ENCODE results near the gene DYNC1H1. TPM values are rescaled to one million over a fixed set of nuclear protein-coding genes. Genes with fewer than 3 reads are reported as not detected.

Gene DYNC1H1
- total and polyA plus RNA-seq, 2 experiments from 2014 or later = 141 to 405 TPM

GRCh38 chr14:101997429-101998336 lies 33.3 kb downstream of the DYNC1H1 start:
- Histone ChIP-seq H3K4me1 (ENCODE audit: insufficient read depth) (no peaks in the 10 kb centered on the region), H4K20me1 (ENCODE audit: insufficient read depth, poor library complexity, severe bottlenecking) (peaks cover 3% of the 10 kb centered on the region)

GRCh38 chr14:102000902-102001301 lies 36.5 kb downstream of the DYNC1H1 start:
- Histone ChIP-seq H3K36me3 (replicated peaks; ENCODE audit: insufficient read depth, low read depth) (peaks cover 9% of the 10 kb centered on the region), H3K9me2 (replicated peaks; ENCODE audit: insufficient read depth) (no peaks in the 10 kb centered on the region)

More at GRCh38 chr14:101997429-101998336, 33.3 kb downstream of the DYNC1H1 start:
- TF ChIP-seq EZH2 (IDR thresholded peaks at IDR 0.05; ENCODE audit: borderline replicate concordance) (no peak), EZH2phosphoT487 (IDR thresholded peaks at IDR 0.05; ENCODE audit: low read depth, severe bottlenecking, unreplicated experiment) (no peak), CTCF (IDR thresholded peaks at IDR 0.05; ENCODE audit: poor library complexity) (no peak)
- Histone ChIP-seq H2AFZ (no peak overlapping the region), H3K9me3 (ENCODE audit: low read depth) (no peaks in the 10 kb centered on the region), H3K36me3 (replicated peaks; ENCODE audit: insufficient read depth, low read depth) (peaks cover 7% of the 10 kb centered on the region), H3K27me3 (no peaks in the 10 kb centered on the region), H3K9me2 (replicated peaks; ENCODE audit: insufficient read depth) (no peaks in the 10 kb centered on the region), H3K4me3 (no peak overlapping the region), H3K27ac (no peak overlapping the region), H3K79me2 (peaks cover 2% of the 10 kb centered on the region), H3K4me2 (no peak overlapping the region)
- DNase-seq (ENCODE audit: low spot score) = no peak
- WGBS (ENCODE audit: low lambda C conversion rate, missing lambda C conversion rate) = 96% methylated on average over 18 of the region's 18 CpGs

GRCh38 chr14:102005336-102005735 lies 41.0 kb downstream of the DYNC1H1 start:
- Histone ChIP-seq H3K4me3 (no peak overlapping the region), H3K9me2 (replicated peaks; ENCODE audit: insufficient read depth) (no peaks in the 10 kb centered on the region), H3K4me2 (no peak overlapping the region), H3K79me2 (no peaks in the 10 kb centered on the region), H3K27ac (no peak overlapping the region), H4K20me1 (ENCODE audit: insufficient read depth, poor library complexity, severe bottlenecking) (no peaks in the 10 kb centered on the region), H3K36me3 (replicated peaks; ENCODE audit: insufficient read depth, low read depth) (peaks cover 6% of the 10 kb centered on the region), H3K9me3 (ENCODE audit: low read depth) (no peaks in the 10 kb centered on the region), H3K4me1 (ENCODE audit: insufficient read depth) (no peaks in the 10 kb centered on the region), H3K27me3 (no peaks in the 10 kb centered on the region), H2AFZ (no peak overlapping the region)
- DNase-seq (ENCODE audit: low spot score) = no peak
- WGBS (ENCODE audit: low lambda C conversion rate, missing lambda C conversion rate) = 92% methylated on average over 9 of the region's 9 CpGs
- TF ChIP-seq EZH2 (IDR thresholded peaks at IDR 0.05; ENCODE audit: borderline replicate concordance) (no peak), EZH2phosphoT487 (IDR thresholded peaks at IDR 0.05; ENCODE audit: low read depth, severe bottlenecking, unreplicated experiment) (no peak), CTCF (IDR thresholded peaks at IDR 0.05; ENCODE audit: poor library complexity) (no peak)

More at GRCh38 chr14:102000902-102001301, 36.5 kb downstream of the DYNC1H1 start:
- Histone ChIP-seq H4K20me1 (ENCODE audit: insufficient read depth, poor library complexity, severe bottlenecking) (no peaks in the 10 kb centered on the region), H3K4me3 (no peak overlapping the region), H2AFZ (no peak overlapping the region), H3K79me2 (no peaks in the 10 kb centered on the region), H3K9me3 (ENCODE audit: low read depth) (no peaks in the 10 kb centered on the region), H3K4me2 (no peak overlapping the region), H3K27ac (no peak overlapping the region), H3K4me1 (ENCODE audit: insufficient read depth) (no peaks in the 10 kb centered on the region), H3K27me3 (no peaks in the 10 kb centered on the region)
- no peak for TF ChIP-seq CTCF (IDR thresholded peaks at IDR 0.05; ENCODE audit: poor library complexity)
- TF ChIP-seq EZH2phosphoT487 (IDR thresholded peaks at IDR 0.05; ENCODE audit: low read depth, severe bottlenecking, unreplicated experiment) = no peak
- no peak for TF ChIP-seq EZH2 (IDR thresholded peaks at IDR 0.05; ENCODE audit: borderline replicate concordance)
- no peak for DNase-seq (ENCODE audit: low spot score)
- 96% methylated on average over 12 of the region's 12 CpGs for WGBS (ENCODE audit: low lambda C conversion rate, missing lambda C conversion rate)

All from hepatocyte (in vitro differentiated cells).